Activated T-cell treated with anti-CD3 and anti-CD28 coated beads for 48 hours (primary cell): ENCODE results near the gene GYPC.
A peak's percentile ranks its signal among the peaks of the same experiment; 100 is the strongest.

Experiments used
- DNase-seq: peaks from one replicate; pipeline ENCODE4 v3.0.0-alpha.2; 2020; ENCODE audit warnings: low read depth

Gene GYPC

DNA sequence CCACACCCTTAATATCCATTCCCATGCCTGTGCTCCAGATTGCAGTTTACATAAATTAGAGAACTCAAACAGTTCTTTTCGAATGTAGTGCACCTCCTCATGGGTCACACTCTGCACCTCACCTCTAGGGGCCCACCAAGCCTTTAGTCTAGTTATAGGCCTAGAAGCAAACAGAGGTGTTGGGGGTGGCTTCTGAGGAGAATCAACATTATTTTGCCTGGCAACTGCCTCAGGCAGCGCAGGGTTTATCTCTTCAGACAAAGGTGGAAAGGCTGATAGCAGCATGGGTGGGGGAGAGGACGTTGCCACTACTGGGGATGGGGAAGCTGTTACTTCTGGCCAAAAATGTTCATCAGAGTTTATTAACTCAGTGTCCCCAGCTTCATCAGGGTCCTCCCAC is 5.0 kb upstream of the GYPC start:
- no peak for DNase-seq

DNA sequence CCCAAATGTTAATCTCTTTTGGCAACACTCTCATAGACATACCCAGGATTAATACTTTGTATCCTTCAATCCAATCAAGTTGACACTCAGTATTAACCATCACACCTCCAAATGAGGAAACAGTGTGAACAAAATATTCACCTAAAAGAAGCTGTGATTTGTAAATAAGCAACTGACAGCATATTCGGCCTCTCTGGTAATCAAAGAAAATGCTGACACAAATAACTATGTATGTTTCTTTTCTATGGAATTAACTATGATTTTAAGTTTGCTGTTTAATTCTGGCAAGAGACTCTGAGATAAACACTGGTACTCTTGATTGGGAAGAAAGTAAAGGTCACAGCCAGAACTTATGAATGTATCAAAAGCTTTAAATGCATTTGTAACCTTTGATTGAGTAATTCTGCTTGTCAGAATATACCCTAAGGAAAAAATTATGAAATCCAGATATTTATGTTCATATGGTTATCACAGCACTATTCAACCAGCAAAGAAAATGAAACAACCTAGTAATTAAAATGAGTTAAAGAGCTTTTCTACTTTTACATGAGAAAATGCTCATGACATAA is 3.6 kb upstream of the GYPC start:
- DNase-seq = no peak

DNA sequence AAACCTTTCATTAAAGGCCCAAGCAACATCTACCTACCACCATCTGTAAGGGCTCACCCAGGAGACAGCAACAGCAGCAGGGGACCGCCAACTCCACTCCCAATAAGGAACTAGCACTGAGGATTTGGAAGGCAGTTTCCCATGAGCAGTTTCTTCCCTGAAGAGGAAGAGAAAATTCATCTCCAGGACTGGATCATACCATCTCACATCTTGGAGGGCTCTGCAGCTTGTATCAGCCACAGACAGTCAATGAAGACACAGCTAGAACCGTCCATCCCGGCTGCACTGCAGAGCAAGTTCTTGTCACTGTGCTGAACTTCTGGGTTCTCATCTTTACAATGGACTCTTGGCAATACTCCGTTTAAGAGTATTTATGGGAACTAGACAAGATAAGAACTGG is 2.8 kb upstream of the GYPC start:
- no peak for DNase-seq

DNA sequence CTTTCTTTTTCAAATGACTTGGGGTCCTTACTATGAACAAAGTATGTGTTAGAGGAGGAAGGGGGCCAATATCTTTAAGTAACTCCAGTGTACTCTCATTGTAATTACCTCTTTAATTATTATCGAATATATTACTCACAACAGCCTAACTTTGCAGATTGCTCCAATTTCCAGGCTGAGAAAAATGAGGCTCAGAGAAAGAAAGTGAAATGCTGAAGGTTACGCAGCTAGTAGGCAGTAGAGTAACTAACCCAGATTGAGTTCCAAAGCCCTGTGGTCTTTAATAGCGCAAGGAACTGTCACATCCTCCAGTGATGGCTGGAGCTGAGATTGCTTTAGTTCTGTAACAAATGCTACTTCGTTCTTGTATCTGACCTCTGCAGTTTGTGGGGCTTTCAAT is 2.2 kb upstream of the GYPC start:
- no peak for DNase-seq

DNA sequence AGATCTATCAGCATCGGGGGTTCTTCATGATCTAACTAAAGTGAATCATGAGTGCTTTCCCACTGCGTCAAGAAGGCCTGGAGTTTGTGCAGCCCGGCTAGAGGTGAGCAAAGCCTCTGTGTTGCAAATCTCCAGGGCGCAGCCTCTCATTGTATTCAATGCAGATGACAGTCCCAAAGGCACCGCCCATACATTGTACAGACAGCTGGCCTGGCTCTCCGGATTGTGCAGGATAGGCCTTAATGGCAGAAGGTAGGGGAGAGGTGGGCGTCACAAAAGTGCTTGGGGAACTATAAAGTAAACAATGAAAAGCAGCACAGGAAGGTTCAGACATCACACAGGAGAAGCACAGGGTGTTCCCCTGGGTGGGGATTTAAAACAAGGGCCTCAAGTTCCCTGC is 907 bp upstream of the GYPC start:
- DNase-seq = no peak

DNA sequence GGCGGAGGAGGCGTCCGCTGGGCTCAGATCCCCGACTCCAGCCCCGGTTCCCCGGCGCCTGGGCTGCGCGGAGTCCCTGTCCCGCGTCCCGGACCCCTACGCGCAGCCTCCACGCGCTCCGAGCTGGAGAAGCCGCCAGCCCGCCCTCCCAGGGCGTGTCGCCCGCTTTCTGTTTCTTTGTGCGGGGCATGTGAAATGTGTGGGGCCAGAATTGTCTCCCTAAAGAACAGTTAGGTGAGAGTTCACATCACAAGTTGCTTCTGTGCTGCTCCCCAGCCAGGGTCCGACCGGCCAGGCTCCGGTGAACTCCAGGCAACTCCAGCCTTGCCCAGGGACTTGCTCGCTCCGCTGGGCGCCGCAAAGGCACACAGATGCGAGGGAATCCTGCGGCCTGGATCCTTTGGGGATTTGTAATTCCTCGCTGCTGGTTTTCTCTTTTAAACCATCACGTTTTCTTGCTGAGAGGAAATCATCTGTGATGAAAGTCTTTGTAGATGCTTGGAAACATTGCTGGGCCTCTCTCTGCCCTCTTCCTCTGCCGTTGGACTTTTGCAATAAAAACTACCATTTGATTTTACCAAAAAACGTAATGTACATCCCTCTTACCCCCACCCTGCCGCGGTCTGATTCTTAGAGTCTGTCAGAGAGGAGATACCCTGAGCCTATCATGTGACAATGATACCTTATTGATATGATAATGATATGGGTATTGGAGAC is 631 bp downstream of the GYPC start:
- DNase-seq = peak; percentile 33

DNA sequence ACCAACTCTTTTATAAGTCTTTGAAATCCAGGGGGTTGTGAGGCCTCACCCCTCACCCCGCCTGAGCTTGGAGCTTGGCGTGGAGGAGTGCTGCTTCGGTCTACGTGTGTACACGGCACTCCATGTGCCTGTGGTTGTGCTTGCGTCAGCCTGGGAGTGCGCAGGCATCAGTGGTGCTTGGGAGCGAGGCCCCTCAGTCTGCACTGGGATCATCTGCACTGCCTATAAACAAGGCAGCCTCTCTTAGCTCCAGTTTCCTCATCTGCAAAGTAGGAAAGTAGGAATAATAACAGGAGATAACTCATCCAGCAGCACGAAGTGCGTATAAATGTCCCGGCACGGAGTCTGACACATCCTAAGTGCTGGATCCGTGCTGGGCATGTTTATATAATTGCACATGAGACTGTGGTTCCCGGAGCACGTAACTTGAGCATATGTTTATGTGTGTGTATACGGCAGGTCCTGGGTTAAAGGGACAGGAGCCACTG is 1.2 kb downstream of the GYPC start:
- peak; percentile 42 for DNase-seq

DNA sequence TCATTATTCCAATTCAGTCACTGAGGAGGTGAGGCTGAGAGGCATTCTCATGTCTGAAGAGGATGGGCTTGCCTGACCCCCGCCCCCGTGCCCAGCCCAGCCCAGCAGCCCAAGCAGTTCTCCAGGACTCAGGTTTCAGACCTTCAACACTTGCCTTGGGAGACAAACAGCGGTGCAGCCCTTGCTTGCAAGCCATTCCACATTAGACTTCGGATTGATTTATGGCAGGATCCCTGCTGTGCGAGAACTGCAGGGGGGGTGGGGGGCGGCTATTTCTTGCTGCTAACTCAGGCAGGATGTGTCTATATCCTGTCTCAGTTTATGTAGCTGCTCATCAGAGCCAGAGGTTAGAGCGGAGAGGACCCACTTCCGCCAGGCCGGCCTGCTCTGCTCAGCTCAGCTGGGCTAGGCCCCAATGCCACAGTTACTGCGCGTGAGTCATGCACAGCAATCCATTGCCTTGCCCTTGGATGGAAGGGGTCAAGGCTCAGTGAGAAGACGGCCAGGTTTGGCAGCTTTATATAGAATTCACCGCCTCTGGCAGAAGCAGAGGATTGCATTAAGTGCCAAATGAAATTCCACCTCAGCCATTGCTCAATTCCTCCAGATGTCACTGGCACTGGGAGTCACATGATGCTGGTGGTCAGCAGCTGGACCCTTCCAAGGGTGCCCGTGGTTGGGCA is 1.8 kb downstream of the GYPC start:
- DNase-seq = peak; percentile 65

DNA sequence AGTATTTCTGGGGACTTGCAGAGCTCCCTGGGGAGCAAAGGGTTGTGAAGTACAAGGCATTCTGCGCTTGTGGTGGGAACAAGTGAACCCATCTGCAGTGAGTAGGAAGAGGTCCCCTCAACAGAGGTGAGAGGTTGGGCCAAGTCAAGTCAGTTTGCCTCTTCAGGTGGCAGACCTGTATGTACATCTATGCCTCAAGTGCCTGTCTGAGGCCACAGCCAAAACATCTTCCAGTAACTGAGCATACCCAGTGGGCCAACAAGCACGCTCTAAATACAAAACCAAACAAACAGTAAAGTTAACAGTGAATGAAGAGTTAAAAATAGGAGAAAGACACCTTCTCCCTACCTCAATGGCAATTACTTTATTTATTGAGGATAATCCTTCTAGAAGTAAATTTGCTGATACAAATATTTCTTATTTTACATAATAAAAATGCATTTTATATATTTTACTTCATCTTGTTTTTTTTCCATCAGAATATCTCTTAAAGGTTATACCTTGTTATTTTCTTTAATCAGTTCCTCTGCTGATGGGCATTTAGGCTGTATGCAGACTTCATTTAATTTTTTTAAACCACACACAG is 2.5 kb downstream of the GYPC start:
- DNase-seq = no peak

DNA sequence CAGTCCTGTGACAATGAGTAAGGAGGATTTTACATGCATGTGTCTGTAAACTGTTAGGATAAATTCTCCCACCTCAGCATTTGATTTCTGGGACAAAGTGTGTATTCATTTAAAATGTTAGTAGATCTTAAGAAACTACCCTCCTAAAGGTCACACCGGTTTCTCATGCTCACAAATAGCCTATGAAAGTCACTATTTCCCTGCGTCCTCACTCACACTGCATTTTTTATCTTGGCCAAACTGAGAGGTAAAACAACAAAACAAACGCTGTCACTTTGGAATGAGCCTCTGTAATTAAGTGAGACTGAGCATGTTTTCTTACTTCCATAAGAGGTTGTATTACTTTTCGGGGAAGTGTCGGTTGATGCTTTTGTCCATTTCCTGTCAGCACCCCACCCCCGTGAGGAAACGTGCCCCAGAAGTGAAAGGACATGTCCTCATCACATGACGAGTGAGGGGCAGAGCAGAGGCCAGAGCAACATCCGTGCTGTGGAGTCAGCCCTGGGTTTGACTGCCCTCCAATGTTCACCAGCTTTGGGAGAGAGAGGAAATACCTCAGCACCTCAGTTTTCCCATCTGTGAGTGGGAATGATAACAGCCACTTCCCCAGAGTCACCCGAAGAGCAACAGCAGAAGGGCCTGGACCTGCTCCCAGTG is 3.1 kb downstream of the GYPC start:
- DNase-seq = peak; percentile 53

DNA sequence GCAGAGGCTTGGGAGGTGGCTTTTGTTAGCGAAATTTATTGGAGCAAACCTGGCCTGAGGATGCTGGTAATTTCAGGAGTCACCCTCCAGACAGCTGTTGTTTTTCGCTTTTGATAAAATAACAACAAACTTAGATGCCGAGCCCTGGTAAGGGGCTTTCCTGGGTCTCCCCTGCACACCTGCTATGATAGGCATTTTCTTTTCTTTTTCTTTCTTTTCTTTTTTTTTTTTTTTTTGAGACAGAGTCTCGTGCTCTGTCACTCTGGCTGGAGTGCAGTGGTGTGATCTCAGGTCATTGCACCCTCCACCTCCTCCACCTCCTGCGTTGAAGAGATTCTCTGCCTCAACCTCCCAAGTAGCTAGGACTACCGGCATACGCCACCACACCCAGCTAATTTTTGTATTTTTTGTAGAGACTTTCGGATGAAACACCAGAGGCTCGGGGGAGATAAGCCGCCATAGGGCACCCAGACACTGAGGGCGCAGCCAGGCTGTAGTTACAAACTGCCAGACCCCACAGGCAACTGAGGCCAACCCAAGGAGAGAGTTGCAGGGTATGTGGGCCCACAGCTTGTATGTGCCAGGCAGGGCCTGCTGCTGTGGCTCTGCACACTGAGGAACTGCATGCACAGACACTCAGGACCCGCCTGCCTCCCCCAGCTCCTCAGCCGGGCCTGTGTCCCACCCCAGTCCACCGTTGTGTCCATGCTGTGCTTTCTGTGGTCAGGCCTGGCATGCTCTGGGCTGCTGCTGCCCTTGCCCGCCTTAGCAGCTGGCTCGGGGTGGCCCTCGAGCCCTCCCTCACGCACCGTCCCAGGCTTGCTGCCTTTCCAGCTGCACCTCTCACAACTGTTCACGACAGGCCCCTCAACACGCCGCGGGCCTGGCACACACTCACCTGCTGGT is 3.9 kb downstream of the GYPC start:
- DNase-seq = no peak

DNA sequence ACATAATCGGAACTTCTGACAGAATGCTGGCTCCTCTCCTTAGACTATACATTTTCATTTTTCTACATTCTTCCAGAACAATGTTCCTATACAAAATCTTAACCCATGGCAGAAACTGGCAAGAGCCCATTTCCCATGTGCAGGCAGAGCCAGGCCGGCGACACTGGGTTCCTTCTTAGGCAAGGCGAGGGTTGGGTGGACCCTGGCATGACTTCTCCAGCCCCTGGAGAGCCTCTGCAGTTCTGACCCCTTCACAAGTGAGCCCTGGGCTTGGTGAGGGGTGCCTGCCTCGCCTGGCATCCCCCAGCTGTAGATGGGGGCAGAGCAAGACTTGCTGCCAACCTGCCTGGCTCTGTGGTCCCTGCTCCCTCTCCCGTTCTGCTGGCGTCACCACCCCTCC is 5.0 kb downstream of the GYPC start:
- DNase-seq = no peak

DNA sequence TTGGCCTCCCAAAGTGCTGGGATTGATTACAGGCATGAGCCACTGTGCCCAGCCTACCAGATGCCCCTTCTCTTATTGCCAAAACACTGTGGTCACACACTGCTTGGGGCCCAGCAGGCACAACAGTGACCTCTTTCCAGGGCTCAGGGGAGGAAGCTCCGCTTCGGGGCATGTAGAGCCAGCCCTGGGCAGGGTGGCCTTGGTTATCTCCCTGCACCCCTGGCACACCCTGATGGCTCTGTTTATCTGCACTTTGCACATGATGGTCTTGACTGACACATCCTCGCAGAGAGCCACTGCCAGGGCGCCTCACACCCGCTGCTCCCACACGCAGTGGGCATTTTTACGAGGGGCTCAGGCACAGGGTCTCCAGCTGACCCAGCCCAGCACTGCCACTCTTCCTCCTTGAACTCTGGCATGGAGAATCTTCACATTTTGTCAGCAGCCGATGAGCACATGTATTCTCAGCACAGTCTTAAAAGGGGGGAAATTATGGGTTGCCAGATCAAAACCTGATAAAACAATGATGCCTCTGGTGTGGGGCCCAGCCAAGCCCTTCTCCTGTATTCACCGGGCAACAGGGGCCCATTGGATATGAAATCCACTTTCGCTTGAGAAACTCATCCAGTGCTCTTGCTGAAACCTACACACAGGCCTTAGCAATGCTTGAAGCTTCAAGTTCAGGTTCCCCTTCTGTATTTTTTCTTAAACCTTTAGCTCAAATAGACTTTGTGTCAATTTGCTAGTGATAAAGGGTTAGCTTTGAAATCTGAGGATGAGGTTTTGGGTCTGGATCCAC is 5.9 kb downstream of the GYPC start:
- DNase-seq = peak; percentile 15

DNA sequence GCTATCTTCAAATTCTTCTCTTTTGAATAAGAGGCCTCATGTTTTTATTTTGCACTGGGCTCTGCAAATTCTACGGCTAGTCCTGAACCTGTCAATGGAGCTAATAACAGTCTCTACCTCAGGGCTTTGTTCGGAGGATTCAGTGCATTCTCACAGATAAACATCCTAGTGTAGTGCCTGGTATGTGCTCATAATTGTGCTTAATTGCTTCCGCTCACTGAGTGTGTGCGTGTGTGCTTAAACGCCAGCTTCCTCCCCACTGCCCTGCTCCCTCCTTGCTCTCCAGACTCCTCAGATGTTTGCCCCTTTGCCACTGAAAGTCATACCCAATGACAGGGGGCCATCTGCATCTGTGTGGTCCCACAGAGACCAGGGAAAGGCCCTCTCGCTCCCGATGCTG is 6.7 kb downstream of the GYPC start:
- no peak for DNase-seq

DNA sequence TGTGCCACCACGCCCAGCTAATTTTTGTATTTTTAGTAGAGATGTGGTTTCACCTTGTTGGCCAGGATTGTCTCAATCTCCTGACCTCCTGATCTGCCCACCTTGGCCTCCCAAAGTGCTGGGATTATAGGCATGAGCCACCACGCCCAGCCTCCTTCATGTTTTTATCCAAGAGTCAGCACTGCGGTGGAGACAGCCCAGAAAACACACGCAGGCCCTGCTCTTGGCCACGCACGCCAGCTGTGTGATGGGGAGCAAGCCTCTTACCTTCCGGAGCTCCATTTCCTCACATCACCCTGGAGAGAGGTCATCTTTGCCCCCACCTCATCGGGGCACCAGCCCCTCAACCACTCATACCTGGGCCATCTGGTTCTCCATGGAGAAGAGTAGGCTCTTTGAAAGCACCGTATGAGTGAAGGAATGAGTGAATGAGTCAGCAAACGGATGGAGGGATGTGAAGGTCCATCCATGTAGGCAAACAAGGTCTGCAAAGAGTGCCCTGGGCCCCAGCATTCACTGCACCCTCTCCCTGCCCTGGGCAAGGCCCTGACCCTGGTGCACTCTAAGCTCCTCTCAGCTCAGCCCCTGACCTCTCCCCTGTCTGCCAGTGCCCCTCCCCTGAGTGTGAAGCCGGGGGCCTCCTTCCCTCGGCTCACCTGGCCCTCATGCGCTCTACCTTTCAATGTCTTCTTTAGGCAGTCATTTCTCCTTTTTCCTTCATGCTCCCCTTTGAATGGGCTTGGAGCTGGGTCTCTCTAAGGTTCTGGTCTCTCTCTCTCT is 7.4 kb downstream of the GYPC start:
- no peak for DNase-seq

DNA sequence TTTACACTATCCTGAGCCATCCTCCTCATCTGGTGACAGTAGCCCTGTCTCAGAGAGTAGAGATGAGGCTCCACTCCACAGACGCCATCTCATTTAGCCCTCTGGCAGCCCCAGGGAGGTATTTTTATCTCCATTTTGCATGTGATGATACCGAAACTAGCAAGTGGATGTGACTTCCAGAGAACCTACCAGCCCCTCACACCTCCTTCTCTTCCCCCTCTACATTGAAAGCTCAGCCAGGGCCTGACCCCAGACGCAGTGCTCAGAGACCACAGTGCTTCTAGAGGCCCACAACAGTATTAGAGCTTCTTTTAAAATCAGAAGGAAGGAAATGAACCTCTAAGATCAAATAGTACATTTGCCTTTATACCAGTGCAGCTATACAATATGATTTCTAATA is 8.3 kb downstream of the GYPC start:
- peak; percentile 15 for DNase-seq

DNA sequence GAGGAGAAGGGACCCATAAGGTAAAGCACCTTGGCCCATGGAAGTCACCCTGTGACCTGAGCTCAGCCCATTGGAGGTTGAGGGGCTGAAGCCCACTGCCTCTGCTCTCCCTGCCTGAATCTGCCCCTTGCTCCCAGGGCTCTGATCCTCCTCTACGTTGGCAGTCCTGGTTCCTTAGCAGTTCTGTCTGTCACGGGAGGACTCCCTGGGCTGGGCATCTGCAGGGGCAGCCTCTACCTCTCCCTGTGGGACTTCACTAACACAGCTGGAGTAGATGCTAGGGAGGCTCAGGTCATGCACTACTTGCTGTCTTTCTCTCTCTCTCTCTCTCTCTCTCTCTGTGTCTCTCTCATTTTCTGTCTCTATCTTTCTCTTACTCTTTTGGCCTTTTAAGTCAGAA is 8.7 kb downstream of the GYPC start:
- DNase-seq = no peak

DNA sequence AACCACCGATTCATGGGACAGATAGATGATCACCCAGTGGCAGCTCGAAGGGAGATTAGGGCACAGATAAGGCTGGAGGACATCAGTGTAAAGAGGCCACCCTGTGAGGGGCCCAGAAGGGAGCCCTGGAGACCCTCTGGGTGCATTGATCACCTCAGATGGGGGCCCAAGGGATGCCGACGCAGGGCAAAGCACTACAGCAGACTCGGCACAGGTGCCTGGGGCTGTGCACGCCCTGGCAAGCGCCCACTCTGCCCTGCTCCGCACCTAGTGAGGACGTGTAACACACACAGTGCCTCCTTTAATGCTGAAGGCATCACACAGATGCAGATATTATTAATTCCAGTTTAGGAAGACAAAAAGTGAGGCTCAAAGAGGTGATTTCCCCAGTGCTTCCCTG is 9.5 kb downstream of the GYPC start:
- DNase-seq = no peak

DNA sequence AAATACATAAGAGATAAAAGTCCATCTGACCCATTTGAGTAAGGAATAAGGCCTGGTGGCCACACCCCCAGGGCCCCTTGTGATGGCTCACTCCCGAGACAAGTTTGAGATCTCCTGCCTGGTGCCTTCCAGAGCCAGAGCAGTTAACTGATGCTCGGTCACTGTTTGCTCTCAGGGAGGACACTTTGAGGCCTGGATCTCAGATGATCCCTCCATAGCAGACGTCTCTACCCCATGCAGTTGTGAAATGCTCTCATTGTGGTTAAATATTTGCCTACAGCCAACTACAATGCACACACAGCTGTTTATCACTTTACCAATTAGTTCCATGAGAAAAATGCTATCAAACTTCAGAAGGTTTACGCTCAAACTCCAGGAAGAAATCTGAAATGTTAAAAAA is 12.3 kb downstream of the GYPC start:
- no peak for DNase-seq

DNA sequence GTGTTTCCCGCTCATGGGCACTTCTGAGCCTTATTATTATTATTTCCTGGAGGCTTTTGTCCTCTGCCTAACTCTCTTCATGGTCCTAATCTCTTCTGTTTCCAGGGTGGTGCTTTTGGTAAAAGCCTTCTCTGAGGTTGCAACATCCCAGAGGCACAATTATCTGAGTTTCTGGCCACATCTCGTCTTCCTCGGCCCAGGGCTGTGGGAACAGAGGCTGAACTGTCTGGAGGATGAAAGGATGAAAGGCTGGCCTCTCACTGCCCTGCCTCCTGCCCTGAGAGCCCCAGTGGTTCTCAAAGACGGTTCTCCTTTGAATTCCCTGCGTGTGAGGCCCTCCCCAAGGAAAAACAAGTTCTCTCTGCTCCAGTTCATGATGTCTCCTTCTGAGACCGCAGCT is 13.8 kb downstream of the GYPC start:
- DNase-seq = no peak
